ENCODE results near the gene ACHE. TPM values are rescaled to one million over a fixed set of nuclear protein-coding genes. Genes with fewer than 3 reads are reported as not detected.
"Not testable (repeated sequence)": the region's sequence is repeated elsewhere in the genome, so short reads cannot be mapped to it uniquely, and the experiment has no call there.

ACHE gene
- total and polyA plus RNA-seq, 4 donors: 0.15 to 17.6 (median 0.21) TPM

DNA sequence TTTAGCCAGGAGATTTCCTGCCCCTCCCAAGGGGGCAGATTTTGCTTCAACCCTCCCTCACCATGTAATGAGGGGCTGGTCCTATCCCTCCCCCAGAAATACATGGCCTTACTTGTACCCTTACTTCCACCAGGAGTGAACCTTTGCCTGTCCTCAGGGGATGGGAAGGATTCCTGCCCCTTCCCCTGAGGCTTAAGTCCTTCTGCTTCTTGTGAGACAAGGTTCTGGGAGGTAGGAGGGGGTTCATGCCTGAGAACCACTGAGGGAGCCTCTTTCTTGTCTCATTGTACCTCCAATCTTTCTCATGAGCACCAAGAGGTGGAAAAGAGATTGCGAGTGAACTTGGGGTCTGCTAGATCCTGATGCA is 34.1 kb upstream of the ACHE start (continued):
- TF ChIP-seq, protein P1, sequence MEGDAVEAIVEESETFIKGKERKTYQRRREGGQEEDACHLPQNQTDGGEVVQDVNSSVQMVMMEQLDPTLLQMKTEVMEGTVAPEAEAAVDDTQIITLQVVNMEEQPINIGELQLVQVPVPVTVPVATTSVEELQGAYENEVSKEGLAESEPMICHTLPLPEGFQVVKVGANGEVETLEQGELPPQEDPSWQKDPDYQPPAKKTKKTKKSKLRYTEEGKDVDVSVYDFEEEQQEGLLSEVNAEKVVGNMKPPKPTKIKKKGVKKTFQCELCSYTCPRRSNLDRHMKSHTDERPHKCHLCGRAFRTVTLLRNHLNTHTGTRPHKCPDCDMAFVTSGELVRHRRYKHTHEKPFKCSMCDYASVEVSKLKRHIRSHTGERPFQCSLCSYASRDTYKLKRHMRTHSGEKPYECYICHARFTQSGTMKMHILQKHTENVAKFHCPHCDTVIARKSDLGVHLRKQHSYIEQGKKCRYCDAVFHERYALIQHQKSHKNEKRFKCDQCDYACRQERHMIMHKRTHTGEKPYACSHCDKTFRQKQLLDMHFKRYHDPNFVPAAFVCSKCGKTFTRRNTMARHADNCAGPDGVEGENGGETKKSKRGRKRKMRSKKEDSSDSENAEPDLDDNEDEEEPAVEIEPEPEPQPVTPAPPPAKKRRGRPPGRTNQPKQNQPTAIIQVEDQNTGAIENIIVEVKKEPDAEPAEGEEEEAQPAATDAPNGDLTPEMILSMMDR (IDR thresholded peaks at IDR 0.05; ENCODE audit: low read depth, low read length, missing input control): no peak
- TF ChIP-seq, protein P2, sequence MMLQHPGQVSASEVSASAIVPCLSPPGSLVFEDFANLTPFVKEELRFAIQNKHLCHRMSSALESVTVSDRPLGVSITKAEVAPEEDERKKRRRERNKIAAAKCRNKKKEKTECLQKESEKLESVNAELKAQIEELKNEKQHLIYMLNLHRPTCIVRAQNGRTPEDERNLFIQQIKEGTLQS (IDR thresholded peaks at IDR 0.05): no peak
- TF ChIP-seq YY1 (IDR thresholded peaks at IDR 0.05) (no peak), TAF1 (conservative IDR thresholded peaks at IDR 0.05) (no peak), GABPA (IDR thresholded peaks at IDR 0.05 in 1 of 2, conservative IDR thresholded peaks at IDR 0.05 in 1 of 2) (no peak), NR2F2 (IDR thresholded peaks at IDR 0.05) (no peak), EGR1 (IDR thresholded peaks at IDR 0.05; ENCODE audit: low read depth in 2 of 2) (no peak), FOXA2 (IDR thresholded peaks at IDR 0.05) (no peak)
- TF ChIP-seq, protein P3, sequence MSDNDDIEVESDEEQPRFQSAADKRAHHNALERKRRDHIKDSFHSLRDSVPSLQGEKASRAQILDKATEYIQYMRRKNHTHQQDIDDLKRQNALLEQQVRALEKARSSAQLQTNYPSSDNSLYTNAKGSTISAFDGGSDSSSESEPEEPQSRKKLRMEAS (IDR thresholded peaks at IDR 0.05): no peak

DNA sequence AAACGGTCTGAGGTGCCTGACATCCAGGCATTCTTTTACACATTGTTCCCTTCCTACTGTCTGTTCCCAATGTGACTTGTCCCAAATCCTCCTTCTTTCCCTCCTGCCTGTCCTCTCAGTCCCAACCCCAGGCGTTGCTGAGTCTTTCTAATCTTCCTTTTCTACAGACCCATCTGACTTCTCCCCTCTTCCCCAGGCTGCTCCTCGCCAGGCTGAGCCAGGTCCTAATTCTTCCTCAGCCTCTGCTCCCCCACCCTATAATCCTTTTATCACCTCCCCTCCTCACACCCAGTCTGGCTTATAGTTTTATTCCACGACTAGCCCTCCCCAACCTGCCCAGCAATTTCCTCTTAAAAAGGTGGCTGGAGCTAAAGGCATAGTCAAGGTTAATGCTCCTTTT is 27.9 kb upstream of the ACHE start:
- not testable (repeated sequence) for H3K36me3 ChIP-seq (ENCODE audit: control insufficient read depth in 4 of 4, insufficient read depth in 3 of 4, low read depth in 1 of 4, low read length in 3 of 4); H3K9me3 ChIP-seq (ENCODE audit: control insufficient read depth in 4 of 4, low read length in 3 of 4); H3K4me1 ChIP-seq (ENCODE audit: control insufficient read depth in 4 of 4, insufficient read depth in 4 of 4, low read length in 3 of 4); H3K27ac ChIP-seq (ENCODE audit: low read depth in 1 of 2, low read length in 2 of 2); H3K4me3 ChIP-seq (ENCODE audit: low read depth in 1 of 3, low read length in 3 of 3); DNase-seq (ENCODE audit: low spot score); H3K9ac ChIP-seq (ENCODE audit: low read depth in 1 of 2, low read length in 2 of 2); H3K27me3 ChIP-seq (ENCODE audit: control insufficient read depth in 4 of 4, insufficient read depth in 4 of 4, low read length in 3 of 4)
- WGBS: 64% methylated on average over 4 of the region's 4 CpGs

DNA sequence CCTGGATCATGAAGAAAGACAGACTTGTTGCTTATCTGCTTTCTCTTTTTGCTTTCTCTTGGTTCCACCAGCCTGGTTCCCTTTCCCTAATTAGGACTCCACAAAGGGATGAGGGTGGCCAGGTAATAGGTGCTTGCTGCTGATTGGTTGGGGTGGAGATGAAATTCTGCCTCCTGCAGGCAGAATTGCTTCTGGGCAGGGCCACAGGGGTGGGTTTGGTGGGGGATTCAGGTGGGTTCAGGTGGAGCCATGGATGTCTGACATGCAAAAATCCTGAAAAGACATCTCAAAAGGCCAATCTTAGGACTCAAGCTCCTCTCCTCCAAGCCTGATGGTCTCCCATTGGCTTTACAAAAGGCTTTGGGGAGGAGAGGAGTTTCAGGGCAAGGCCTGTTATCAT is 25.4 kb upstream of the ACHE start:
- Histone ChIP-seq H3K27me3 (ENCODE audit: control insufficient read depth in 4 of 4, insufficient read depth in 4 of 4, low read length in 3 of 4) (no peaks in the 10 kb centered on the region), H3K36me3 (ENCODE audit: control insufficient read depth in 4 of 4, insufficient read depth in 3 of 4, low read depth in 1 of 4, low read length in 3 of 4) (no peaks in the 10 kb centered on the region), H3K27ac (ENCODE audit: low read depth in 1 of 2, low read length in 2 of 2) (no peak overlapping the region), H3K4me3 (ENCODE audit: low read depth in 1 of 3, low read length in 3 of 3) (no peak overlapping the region), H3K9me3 (ENCODE audit: control insufficient read depth in 4 of 4, low read length in 3 of 4) (no peaks in the 10 kb centered on the region), H3K4me1 (ENCODE audit: control insufficient read depth in 4 of 4, insufficient read depth in 4 of 4, low read length in 3 of 4) (peaks cover 0 to 2% (median 0%) of the 10 kb centered on the region in 4 donors), H3K9ac (ENCODE audit: low read depth in 1 of 2, low read length in 2 of 2) (no peak overlapping the region)
- DNase-seq (ENCODE audit: low spot score): no peak
- TF ChIP-seq YY1 (IDR thresholded peaks at IDR 0.05): no peak
- no peak for TF ChIP-seq FOXA2 (IDR thresholded peaks at IDR 0.05)
- TF ChIP-seq NR2F2 (IDR thresholded peaks at IDR 0.05): no peak
- TF ChIP-seq SP1 (IDR thresholded peaks at IDR 0.05): no peak
- TF ChIP-seq, protein P4, sequence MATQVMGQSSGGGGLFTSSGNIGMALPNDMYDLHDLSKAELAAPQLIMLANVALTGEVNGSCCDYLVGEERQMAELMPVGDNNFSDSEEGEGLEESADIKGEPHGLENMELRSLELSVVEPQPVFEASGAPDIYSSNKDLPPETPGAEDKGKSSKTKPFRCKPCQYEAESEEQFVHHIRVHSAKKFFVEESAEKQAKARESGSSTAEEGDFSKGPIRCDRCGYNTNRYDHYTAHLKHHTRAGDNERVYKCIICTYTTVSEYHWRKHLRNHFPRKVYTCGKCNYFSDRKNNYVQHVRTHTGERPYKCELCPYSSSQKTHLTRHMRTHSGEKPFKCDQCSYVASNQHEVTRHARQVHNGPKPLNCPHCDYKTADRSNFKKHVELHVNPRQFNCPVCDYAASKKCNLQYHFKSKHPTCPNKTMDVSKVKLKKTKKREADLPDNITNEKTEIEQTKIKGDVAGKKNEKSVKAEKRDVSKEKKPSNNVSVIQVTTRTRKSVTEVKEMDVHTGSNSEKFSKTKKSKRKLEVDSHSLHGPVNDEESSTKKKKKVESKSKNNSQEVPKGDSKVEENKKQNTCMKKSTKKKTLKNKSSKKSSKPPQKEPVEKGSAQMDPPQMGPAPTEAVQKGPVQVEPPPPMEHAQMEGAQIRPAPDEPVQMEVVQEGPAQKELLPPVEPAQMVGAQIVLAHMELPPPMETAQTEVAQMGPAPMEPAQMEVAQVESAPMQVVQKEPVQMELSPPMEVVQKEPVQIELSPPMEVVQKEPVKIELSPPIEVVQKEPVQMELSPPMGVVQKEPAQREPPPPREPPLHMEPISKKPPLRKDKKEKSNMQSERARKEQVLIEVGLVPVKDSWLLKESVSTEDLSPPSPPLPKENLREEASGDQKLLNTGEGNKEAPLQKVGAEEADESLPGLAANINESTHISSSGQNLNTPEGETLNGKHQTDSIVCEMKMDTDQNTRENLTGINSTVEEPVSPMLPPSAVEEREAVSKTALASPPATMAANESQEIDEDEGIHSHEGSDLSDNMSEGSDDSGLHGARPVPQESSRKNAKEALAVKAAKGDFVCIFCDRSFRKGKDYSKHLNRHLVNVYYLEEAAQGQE (IDR thresholded peaks at IDR 0.05): no peak
- no peak for TF ChIP-seq RAD21 (IDR thresholded peaks at IDR 0.05)
- no peak for TF ChIP-seq RXRA (IDR thresholded peaks at IDR 0.05)
- TF ChIP-seq, protein P3 (IDR thresholded peaks at IDR 0.05): no peak
- TF ChIP-seq JUND (IDR thresholded peaks at IDR 0.05): no peak
- TF ChIP-seq, protein P2 (IDR thresholded peaks at IDR 0.05): no peak

DNA sequence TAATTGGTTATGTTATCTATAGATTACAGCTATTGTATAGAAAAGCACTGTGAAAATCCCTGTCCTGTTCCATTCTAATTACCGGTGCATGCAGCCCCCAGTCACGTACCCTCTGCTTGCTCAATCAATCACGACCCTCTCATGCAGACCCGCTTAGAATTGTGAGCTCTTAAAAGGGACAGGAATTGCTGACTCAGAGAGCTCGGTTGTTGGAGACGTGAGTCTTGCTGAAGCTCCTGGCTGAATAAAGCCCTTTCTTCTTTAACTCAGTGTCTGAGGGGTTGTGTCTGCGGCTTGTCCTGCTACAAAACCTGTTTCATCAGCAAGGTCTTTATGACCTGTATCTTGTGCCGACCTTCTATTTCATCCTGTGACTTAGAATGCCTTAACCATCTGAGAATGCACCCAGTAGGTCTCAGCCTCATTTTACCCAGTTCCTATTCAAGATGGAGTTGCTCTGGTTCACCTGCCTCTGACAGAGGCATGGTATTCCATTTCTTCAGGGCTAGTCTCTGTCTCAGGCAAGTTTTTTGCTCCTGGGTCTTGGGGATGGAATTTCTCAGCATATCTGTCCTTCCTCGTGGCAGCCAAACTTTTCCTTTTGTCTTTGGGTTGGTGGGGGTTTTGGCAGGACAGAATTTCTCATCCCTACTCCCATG is 24.2 kb upstream of the ACHE start:
- WGBS: 85% methylated on average over 9 of the region's 9 CpGs
- not testable (repeated sequence) for DNase-seq (ENCODE audit: low spot score); H3K27me3 ChIP-seq (ENCODE audit: control insufficient read depth in 4 of 4, insufficient read depth in 4 of 4, low read length in 3 of 4)

DNA sequence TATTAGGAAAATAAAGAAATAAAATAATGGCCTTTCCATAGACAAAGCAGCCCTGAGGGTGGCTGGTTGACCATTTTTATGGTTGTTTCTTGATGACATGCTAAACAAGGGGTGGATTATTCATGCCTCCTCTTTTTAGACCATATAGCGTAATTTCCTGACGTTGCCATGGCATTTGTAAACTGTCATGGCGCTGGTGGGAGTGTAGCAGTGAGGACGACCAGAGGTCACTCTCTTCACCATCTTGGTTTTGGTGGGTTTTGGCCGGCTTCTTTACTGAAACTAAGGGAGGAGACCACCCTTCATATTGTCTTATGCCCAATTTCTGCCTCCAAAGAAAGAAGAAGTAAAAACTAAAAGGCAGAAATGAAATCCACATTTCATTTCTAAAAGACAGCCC is 23.6 kb upstream of the ACHE start:
- not testable (repeated sequence) for H3K4me1 ChIP-seq (ENCODE audit: control insufficient read depth in 4 of 4, insufficient read depth in 4 of 4, low read length in 3 of 4); H3K27ac ChIP-seq (ENCODE audit: low read depth in 1 of 2, low read length in 2 of 2); H3K27me3 ChIP-seq (ENCODE audit: control insufficient read depth in 4 of 4, insufficient read depth in 4 of 4, low read length in 3 of 4); H3K9me3 ChIP-seq (ENCODE audit: control insufficient read depth in 4 of 4, low read length in 3 of 4); H3K9ac ChIP-seq (ENCODE audit: low read depth in 1 of 2, low read length in 2 of 2); H3K36me3 ChIP-seq (ENCODE audit: control insufficient read depth in 4 of 4, insufficient read depth in 3 of 4, low read depth in 1 of 4, low read length in 3 of 4); DNase-seq (ENCODE audit: low spot score); H3K4me3 ChIP-seq (ENCODE audit: low read depth in 1 of 3, low read length in 3 of 3)
- WGBS: 91% methylated on average over 5 of the region's 5 CpGs

More for the DNA sequence above, 24.2 kb upstream of the ACHE start:
- not testable (repeated sequence) for H3K4me3 ChIP-seq (ENCODE audit: low read depth in 1 of 3, low read length in 3 of 3); H3K4me1 ChIP-seq (ENCODE audit: control insufficient read depth in 4 of 4, insufficient read depth in 4 of 4, low read length in 3 of 4); H3K9me3 ChIP-seq (ENCODE audit: control insufficient read depth in 4 of 4, low read length in 3 of 4); H3K36me3 ChIP-seq (ENCODE audit: control insufficient read depth in 4 of 4, insufficient read depth in 3 of 4, low read depth in 1 of 4, low read length in 3 of 4); H3K27ac ChIP-seq (ENCODE audit: low read depth in 1 of 2, low read length in 2 of 2); H3K9ac ChIP-seq (ENCODE audit: low read depth in 1 of 2, low read length in 2 of 2)

All from liver (tissue), 9 donors.